SU-DHL-6 (cell line): ENCODE measurements around the gene SORCS2.

Experiments
- H2AFZ ChIP-seq: fragments of 200-600 bp; sonication (generic); 2 replicates; pipeline ENCODE4 v1.6.1; 2014; ENCODE audit warnings: low read depth, mild to moderate bottlenecking, moderate library complexity, mixed read lengths, antibody characterized with exemption, low read length; ENCODE audit not compliant: severe bottlenecking
- H3F3A ChIP-seq: fragments of 200-600 bp; shearing (Covaris generic); 2 replicates; pipeline ENCODE4 v1.6.0; 2016; ENCODE audit warnings: antibody characterized with exemption, mild to moderate bottlenecking; ENCODE audit not compliant: insufficient read depth
- H3K27ac ChIP-seq: fragments of 200-600 bp; sonication (generic); 2 replicates; pipeline ENCODE4 v1.5.1; 2016; ENCODE audit warnings: low read depth, mild to moderate bottlenecking, low read length, moderate library complexity, mixed read lengths
- H3K27me3 ChIP-seq: fragments of 200-600 bp; sonication (generic), shearing (Covaris generic); 2 replicates; pipeline ENCODE4 v1.6.0; 2014; ENCODE audit warnings: mild to moderate bottlenecking, low read length
- H3K36me3 ChIP-seq: fragments of 200-600 bp; sonication (generic); 2 replicates; pipeline ENCODE4 v1.6.1; 2014; ENCODE audit warnings: mild to moderate bottlenecking, low read length, mixed read lengths
- H3K4me2 ChIP-seq: fragments of 300-600, 200-600 bp; shearing (Covaris generic), sonication (generic); 2 replicates; pipeline ENCODE4 v1.6.0; 2014; ENCODE audit warnings: low read length, low read depth, mild to moderate bottlenecking; ENCODE audit not compliant: poor library complexity, severe bottlenecking
- H3K4me3 ChIP-seq: fragments of 200-600 bp; sonication (generic); 2 replicates; pipeline ENCODE4 v1.5.1; 2014; ENCODE audit warnings: antibody characterized with exemption, low read length, mild to moderate bottlenecking, mixed read lengths; ENCODE audit not compliant: insufficient read depth, poor library complexity, severe bottlenecking
- H3K79me2 ChIP-seq: fragments of 200-600 bp; sonication (generic); 2 replicates; pipeline ENCODE4 v1.6.1; 2014; ENCODE audit warnings: mild to moderate bottlenecking, low read length, moderate library complexity; ENCODE audit not compliant: insufficient read depth
- H3K9ac ChIP-seq: fragments of 200-600 bp; sonication (generic); 2 replicates; pipeline ENCODE4 v1.7.0; 2014; ENCODE audit warnings: mild to moderate bottlenecking, low read length
- H3K9me2 ChIP-seq: fragments of 200-600 bp; sonication (generic); replicated peaks from 2 replicates; pipeline ENCODE4 v1.6.1; 2014; ENCODE audit warnings: low read length; ENCODE audit not compliant: insufficient read depth
- H3K9me3 ChIP-seq: fragments of 200-600 bp; sonication (generic); 2 replicates; pipeline ENCODE4 v1.6.1; 2014; ENCODE audit warnings: low read length, mixed read lengths; ENCODE audit not compliant: insufficient read depth
- H4K20me1 ChIP-seq: fragments of 200-600 bp; sonication (generic); 2 replicates; pipeline ENCODE4 v1.6.1; 2014; ENCODE audit warnings: low read depth, mild to moderate bottlenecking, antibody characterized with exemption, low read length, moderate library complexity, mixed read lengths
- EZH2phosphoT487 ChIP-seq: fragments of 200-600 bp; sonication (generic), shearing (Covaris generic); conservative IDR thresholded peaks from 2 replicates; pipeline ENCODE4 v1.6.1; 2018; ENCODE audit warnings: mild to moderate bottlenecking, antibody characterized with exemption, low read length, moderate library complexity, mixed read lengths
- TF ChIP-seq, protein P1 (sequence below): fragments of 200-600 bp; sonication (generic); IDR thresholded peaks from one replicate; pipeline ENCODE4 v1.5.1; 2017; ENCODE audit warnings: antibody characterized with exemption, mild to moderate bottlenecking, low read length, moderate library complexity; ENCODE audit not compliant: insufficient read depth, poor library complexity, severe bottlenecking

Gene SORCS2

DNA sequence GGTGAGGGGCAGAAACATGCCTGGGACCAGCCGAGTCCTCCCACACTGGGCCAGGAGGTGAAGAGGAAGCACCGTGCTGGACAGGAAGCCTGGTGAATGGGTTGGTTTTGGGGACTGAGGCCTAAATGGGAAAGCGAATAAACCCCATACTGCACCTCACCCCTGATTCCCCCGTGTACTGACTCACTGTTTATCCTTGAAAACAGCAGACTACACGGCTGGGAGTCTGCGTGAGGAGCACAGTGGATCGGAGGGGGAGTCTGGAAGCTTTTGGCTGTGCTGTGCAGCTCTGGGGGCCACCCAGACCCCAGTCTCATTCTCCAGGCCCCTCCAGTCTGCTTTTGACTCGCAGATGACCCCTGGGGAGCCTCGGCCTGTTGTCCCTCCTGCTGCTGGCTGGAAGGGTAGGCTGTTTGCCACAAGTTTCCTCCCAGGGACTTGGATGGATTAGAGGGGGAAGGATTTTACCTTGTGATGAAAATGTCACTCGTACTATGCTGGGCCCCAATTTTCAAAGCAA is 152.4 kb downstream of the SORCS2 start:
- Histone ChIP-seq H3K27ac (no peak overlapping the region), H3K36me3 (no peaks in the 10 kb centered on the region), H3K27me3 (no peaks in the 10 kb centered on the region), H3K9ac (no peak overlapping the region), H3F3A (no peaks in the 10 kb centered on the region), H4K20me1 (no peaks in the 10 kb centered on the region), H3K4me2 (no peak overlapping the region), H3K9me3 (no peaks in the 10 kb centered on the region), H3K4me3 (no peak overlapping the region), H3K79me2 (no peaks in the 10 kb centered on the region), H2AFZ (no peak overlapping the region), H3K9me2 (no peaks in the 10 kb centered on the region)
- TF ChIP-seq, protein P1, sequence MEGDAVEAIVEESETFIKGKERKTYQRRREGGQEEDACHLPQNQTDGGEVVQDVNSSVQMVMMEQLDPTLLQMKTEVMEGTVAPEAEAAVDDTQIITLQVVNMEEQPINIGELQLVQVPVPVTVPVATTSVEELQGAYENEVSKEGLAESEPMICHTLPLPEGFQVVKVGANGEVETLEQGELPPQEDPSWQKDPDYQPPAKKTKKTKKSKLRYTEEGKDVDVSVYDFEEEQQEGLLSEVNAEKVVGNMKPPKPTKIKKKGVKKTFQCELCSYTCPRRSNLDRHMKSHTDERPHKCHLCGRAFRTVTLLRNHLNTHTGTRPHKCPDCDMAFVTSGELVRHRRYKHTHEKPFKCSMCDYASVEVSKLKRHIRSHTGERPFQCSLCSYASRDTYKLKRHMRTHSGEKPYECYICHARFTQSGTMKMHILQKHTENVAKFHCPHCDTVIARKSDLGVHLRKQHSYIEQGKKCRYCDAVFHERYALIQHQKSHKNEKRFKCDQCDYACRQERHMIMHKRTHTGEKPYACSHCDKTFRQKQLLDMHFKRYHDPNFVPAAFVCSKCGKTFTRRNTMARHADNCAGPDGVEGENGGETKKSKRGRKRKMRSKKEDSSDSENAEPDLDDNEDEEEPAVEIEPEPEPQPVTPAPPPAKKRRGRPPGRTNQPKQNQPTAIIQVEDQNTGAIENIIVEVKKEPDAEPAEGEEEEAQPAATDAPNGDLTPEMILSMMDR, result no peak
- no peak for TF ChIP-seq EZH2phosphoT487

DNA sequence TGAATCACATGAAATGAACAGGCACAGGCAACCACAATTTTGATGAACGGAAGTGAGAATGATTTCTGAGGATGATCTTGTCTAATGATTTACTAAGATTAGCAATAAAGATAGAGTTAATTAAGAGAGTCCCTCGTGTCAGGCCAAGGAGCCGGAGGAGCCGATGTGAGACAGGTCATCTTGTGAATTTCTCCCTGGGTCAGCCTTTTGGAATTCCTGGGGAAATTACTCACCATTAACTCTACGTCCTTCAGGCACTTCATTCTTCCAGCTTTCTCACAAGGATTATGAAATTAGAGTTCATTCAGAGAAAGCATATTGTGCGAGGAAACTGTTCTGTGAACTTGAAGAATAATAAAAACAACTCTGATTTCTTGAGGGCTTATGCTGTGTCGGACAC is 155.6 kb downstream of the SORCS2 start:
- no peak overlapping the region for H3K4me3 ChIP-seq
- H4K20me1 ChIP-seq, result no peaks in the 10 kb centered on the region
- no peaks in the 10 kb centered on the region for H3K36me3 ChIP-seq
- no peak overlapping the region for H2AFZ ChIP-seq
- H3K9me2 ChIP-seq, result no peaks in the 10 kb centered on the region
- no peaks in the 10 kb centered on the region for H3K9me3 ChIP-seq
- H3F3A ChIP-seq, result no peaks in the 10 kb centered on the region
- no peaks in the 10 kb centered on the region for H3K79me2 ChIP-seq
- no peak overlapping the region for H3K9ac ChIP-seq
- H3K27me3 ChIP-seq, result no peaks in the 10 kb centered on the region
- H3K27ac ChIP-seq, result no peak overlapping the region
- TF ChIP-seq EZH2phosphoT487, result no peak
- H3K4me2 ChIP-seq, result no peak overlapping the region

DNA sequence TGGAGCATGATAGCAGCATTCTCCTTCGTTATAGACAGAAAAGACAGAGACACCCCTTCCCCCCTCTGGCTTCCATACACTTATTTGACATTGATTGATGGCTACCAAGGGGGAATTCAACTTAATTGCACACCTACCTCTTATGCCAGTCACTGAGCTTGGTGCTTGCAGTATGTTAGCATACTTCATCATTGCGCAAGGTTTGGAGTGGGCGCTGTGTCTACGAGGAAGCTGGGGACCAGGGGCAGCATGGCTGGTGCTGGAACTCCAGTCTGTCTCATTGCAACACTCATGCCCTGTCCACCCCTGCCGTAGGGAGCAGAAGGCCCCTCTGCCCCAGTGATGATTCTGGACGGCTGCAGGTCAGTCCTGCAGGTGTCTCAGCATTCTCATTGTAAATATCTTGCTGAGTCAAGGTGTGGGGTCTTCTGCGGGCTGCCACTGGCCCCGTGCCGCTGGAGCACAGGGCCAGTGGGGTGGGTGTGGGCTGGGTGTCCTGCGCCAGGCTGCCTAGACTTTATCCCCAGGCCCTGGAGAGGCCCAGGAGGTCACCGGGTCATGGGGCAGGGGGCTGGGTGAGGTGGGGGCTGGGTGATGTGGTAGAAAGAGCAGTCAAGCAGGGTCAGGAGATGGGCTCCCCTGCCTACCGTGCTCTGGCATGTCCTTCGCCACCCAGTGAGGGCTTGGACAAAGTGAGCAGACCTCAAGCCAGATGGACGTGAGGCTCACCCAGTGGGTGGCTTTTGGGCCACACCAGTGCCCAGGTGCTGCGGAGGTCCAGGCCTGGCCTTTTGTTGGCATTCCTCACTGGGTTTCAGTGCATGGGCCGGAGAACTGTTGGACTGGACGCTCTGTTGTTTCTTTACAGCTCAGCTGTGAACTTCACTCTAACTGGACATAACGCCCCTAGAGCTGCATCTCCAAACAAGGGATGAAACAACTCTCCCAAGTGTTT is 156.9 kb downstream of the SORCS2 start:
- H3K9ac ChIP-seq, result no peak overlapping the region
- no peak overlapping the region for H3K4me2 ChIP-seq
- H3K4me3 ChIP-seq, result no peak overlapping the region
- TF ChIP-seq EZH2phosphoT487, result no peak
- TF ChIP-seq, protein P1, result no peak
- no peaks in the 10 kb centered on the region for H3F3A ChIP-seq
- no peaks in the 10 kb centered on the region for H3K27me3 ChIP-seq
- no peak overlapping the region for H3K27ac ChIP-seq
- no peaks in the 10 kb centered on the region for H3K9me3 ChIP-seq
- no peak overlapping the region for H2AFZ ChIP-seq
- H3K36me3 ChIP-seq, result no peaks in the 10 kb centered on the region
- H4K20me1 ChIP-seq, result no peaks in the 10 kb centered on the region
- H3K79me2 ChIP-seq, result no peaks in the 10 kb centered on the region
- no peaks in the 10 kb centered on the region for H3K9me2 ChIP-seq

DNA sequence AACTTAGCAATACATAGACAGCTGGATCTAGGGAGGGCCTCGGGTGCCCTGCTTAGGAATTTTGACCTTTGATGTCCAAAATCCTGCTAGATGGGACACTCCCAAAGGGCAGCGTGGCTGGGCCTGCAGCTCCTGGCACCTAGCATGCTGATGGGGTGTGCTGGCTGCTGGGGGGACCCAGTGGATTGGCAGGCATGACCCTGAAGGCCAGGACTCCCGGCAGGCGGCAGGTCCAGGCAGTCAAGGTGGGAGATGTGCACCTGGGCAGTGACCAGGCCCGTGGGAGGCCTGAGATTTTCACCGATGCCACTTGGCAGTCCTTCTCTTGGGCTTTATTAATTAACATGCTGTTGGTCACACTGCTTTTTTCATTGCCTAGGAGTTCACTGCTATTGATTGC is 158.1 kb downstream of the SORCS2 start:
- Histone ChIP-seq H3K9ac (no peak overlapping the region), H3K9me2 (no peaks in the 10 kb centered on the region), H3K36me3 (no peaks in the 10 kb centered on the region), H3K9me3 (no peaks in the 10 kb centered on the region), H4K20me1 (no peaks in the 10 kb centered on the region), H3F3A (no peaks in the 10 kb centered on the region), H2AFZ (no peak overlapping the region), H3K4me2 (no peak overlapping the region), H3K27ac (no peak overlapping the region), H3K79me2 (no peaks in the 10 kb centered on the region), H3K27me3 (no peaks in the 10 kb centered on the region), H3K4me3 (no peak overlapping the region)
- TF ChIP-seq EZH2phosphoT487, result no peak
- TF ChIP-seq, protein P1, result no peak
